HepG2 (cell line): ENCODE results near the gene SLC45A3. TPM values are rescaled to one million over a fixed set of nuclear protein-coding genes. Genes with fewer than 3 reads are reported as not detected.

Experiments used
- ATAC-seq: fragments of 200-7000 bp; cut with Tn5 transposase; 3 replicates; pipeline ENCODE4 v1.9.1; 2020; ENCODE audit warnings: mild to moderate bottlenecking, moderate library complexity
- BruUV-seq: library from RNA; stranded (reverse); fragments of 400-500 nt; replicated peaks from 2 replicates; lab custom pipeline; 2021; lab: Mats Ljungman, UMichigan
- CTCF ChIA-PET: fragments of 300-600 bp; formaldehyde crosslinking; extraction: SDS; loops from one replicate; lab custom pipeline; 2021; ENCODE audit warnings: low total read pairs, inconsistent platforms, low intra/inter-chr PET ratio; lab: Yijun Ruan, JAX
- POLR2A ChIA-PET: fragments of 350-600 bp; sonication (Branson Sonifier 250); formaldehyde crosslinking; loops from one replicate; lab custom pipeline; 2020; ENCODE audit warnings: antibody characterized with exemption, inconsistent platforms; lab: Yijun Ruan, JAX
- DNase-seq: peaks from one replicate; pipeline ENCODE4 v3.0.0-alpha.2; 2015; ENCODE audit warnings: low spot score
- FAIRE-seq: peaks from 3 replicates; lab custom pipeline; 2011; peaks lifted over from hg19 to GRCh38; lab: Jason Lieb, UNC
- H2AFZ ChIP-seq: one replicate; pipeline ENCODE4 v1.6.1; 2011; ENCODE audit warnings: low read length, inconsistent platforms
- H3K27ac ChIP-seq: fragments of 300-600 bp; 3 replicates; pipeline ENCODE4 v1.8.0; 2011; ENCODE audit warnings: mixed run types, mild to moderate bottlenecking, mixed read lengths, low read length, inconsistent platforms; ENCODE audit not compliant: insufficient read depth; ENCODE audit errors: extremely low read length
- H3K27me3 ChIP-seq, 2 experiments: fragments of 200-600 bp in 1 of 2; 2 replicates in 1 of 2; 3 replicates in 1 of 2; pipeline versions ENCODE4 v1.6.0 to v1.8.0; 2011; ENCODE audit warnings: low read length in 2 of 2, mild to moderate bottlenecking in 2 of 2, moderate library complexity in 2 of 2, inconsistent platforms in 1 of 2; ENCODE audit not compliant: insufficient read depth in 2 of 2, control insufficient read depth in 1 of 2
- H3K36me3 ChIP-seq, 2 experiments: fragments of 200-600 bp in 1 of 2; replicated peaks in 1 of 2; 2 replicates in 1 of 2; 3 replicates in 1 of 2; pipeline versions ENCODE4 v1.5.1 to v1.8.0; 2011; ENCODE audit warnings: low read length in 2 of 2, inconsistent platforms in 1 of 2; ENCODE audit not compliant: insufficient read depth in 2 of 2, control insufficient read depth in 1 of 2
- H3K4me1 ChIP-seq: 2 replicates; pipeline ENCODE4 v1.5.1; 2012; ENCODE audit warnings: low read length, inconsistent platforms; ENCODE audit not compliant: insufficient read depth
- H3K4me2 ChIP-seq: 2 replicates; pipeline ENCODE4 v1.6.0; 2011; ENCODE audit warnings: low read depth, low read length, inconsistent platforms
- H3K4me3 ChIP-seq, 3 experiments: fragments of 200-600 bp in 1 of 3; sonication (generic), shearing (Covaris generic) in 1 of 3; replicated peaks in 1 of 3; 2 replicates each; pipeline ENCODE4 v1.5.1; 2011 to 2016; ENCODE audit warnings: low read length in 3 of 3, inconsistent platforms in 2 of 3, low read depth in 2 of 3, mild to moderate bottlenecking in 2 of 3, control low read depth in 1 of 3, mixed read lengths in 1 of 3; ENCODE audit not compliant: insufficient read depth in 1 of 3
- H3K79me2 ChIP-seq: one replicate; pipeline ENCODE4 v1.6.1; 2011; ENCODE audit warnings: low read length, inconsistent platforms; ENCODE audit not compliant: insufficient read depth
- H3K9ac ChIP-seq: 2 replicates; pipeline ENCODE4 v1.6.0; 2011; ENCODE audit warnings: mild to moderate bottlenecking, low read depth, low read length, inconsistent platforms; ENCODE audit not compliant: insufficient read depth
- H3K9me3 ChIP-seq: 2 replicates; pipeline ENCODE4 v1.5.1; 2012; ENCODE audit warnings: mild to moderate bottlenecking, low read length
- H4K20me1 ChIP-seq: 2 replicates; pipeline ENCODE4 v1.6.0; 2011; ENCODE audit warnings: inconsistent platforms, mild to moderate bottlenecking, low read length, moderate library complexity; ENCODE audit not compliant: insufficient read depth
- CENPBD1 ChIP-seq: sonication (generic); formaldehyde crosslinking; IDR thresholded peaks from 2 replicates; pipeline ENCODE4 v1.8.0; 2022; ENCODE audit warnings: missing genetic modification reagents, low read depth, mild to moderate bottlenecking, borderline replicate concordance
- CREM ChIP-seq, 2 experiments: sonication (generic) in 1 of 2; formaldehyde crosslinking in 1 of 2; IDR thresholded peaks; 2 replicates each; pipeline versions ENCODE4 v1.4.0 to v1.6.1; 2016 to 2020; ENCODE audit warnings: antibody characterized with exemption in 1 of 2, mild to moderate bottlenecking in 1 of 2, missing genetic modification reagents in 1 of 2
- DMAP1 ChIP-seq: IDR thresholded peaks from 2 replicates; pipeline ENCODE4 v1.6.1; 2016
- EHMT2 ChIP-seq: fragments of 200-600 bp; sonication (generic); IDR thresholded peaks from 2 replicates; pipeline ENCODE4 v1.7.0; 2017; ENCODE audit warnings: antibody characterized with exemption, low read depth, low read length, borderline replicate concordance
- FOXK1 ChIP-seq: sonication (generic); formaldehyde crosslinking; IDR thresholded peaks from 2 replicates; pipeline ENCODE4 v1.4.0; 2020; ENCODE audit warnings: low read depth, missing genetic modification reagents, borderline replicate concordance
- KMT2A ChIP-seq: sonication (generic); formaldehyde crosslinking; IDR thresholded peaks from 2 replicates; pipeline ENCODE4 v1.4.0; 2020; ENCODE audit warnings: missing genetic modification reagents
- MED8 ChIP-seq: sonication (generic); formaldehyde crosslinking; IDR thresholded peaks from 2 replicates; pipeline ENCODE4 v1.8.1; 2023; ENCODE audit warnings: mild to moderate bottlenecking, missing genetic modification reagents; ENCODE audit not compliant: insufficient replicate concordance
- NCOA2 ChIP-seq: sonication (generic); formaldehyde crosslinking; IDR thresholded peaks from 2 replicates; pipeline ENCODE4 v1.8.0; 2022; ENCODE audit warnings: inconsistent platforms
- RARG ChIP-seq: sonication (generic); formaldehyde crosslinking; IDR thresholded peaks from 2 replicates; pipeline ENCODE4 v1.4.0; 2020; ENCODE audit warnings: low read depth, mild to moderate bottlenecking, missing genetic modification reagents
- SYNCRIP ChIP-seq: fragments of 200-400 bp; formaldehyde crosslinking; IDR thresholded peaks from 2 replicates; pipeline ENCODE4 v1.6.1; 2018; ENCODE audit warnings: mild to moderate bottlenecking, low read depth, low read length; ENCODE audit not compliant: insufficient read depth
- TAF1 ChIP-seq: sonication (generic); formaldehyde crosslinking; IDR thresholded peaks from 2 replicates; pipeline ENCODE4 v1.4.0; 2020; ENCODE audit warnings: missing genetic modification reagents
- YY1 ChIP-seq: IDR thresholded peaks from 2 replicates; pipeline ENCODE4 v1.6.1; 2011; ENCODE audit warnings: low read length, low read depth, moderate library complexity, mild to moderate bottlenecking; ENCODE audit not compliant: insufficient read depth, insufficient replicate concordance
- ZNF317 ChIP-seq: sonication (generic); formaldehyde crosslinking; IDR thresholded peaks from 2 replicates; pipeline ENCODE4 v1.5.0; 2020; ENCODE audit warnings: mild to moderate bottlenecking, missing genetic modification reagents
- ZNF432 ChIP-seq: sonication (generic); formaldehyde crosslinking; IDR thresholded peaks from 2 replicates; pipeline ENCODE4 v1.5.0; 2020; ENCODE audit warnings: missing genetic modification reagents, mild to moderate bottlenecking, borderline replicate concordance
- WGBS: methylation state at CpG from one replicate; pipeline ENCODE4 v1.1.6; 2017; ENCODE audit warnings: low lambda C conversion rate; 5-methylcytosine and 5-hydroxymethylcytosine counted together
- in situ Hi-C: cut with HindIII; loops from 2 replicates; pipeline ENCODE4 v1.10.0; 2017; ENCODE audit warnings: low pct_unique_long_range_greater_than_20kb; ENCODE audit not compliant: extremely low pct_ligation_motif_present
- intact Hi-C: fragments of 100-400 bp; cut with micrococcal nuclease; formaldehyde crosslinking; loops from one replicate; pipeline ENCODE4 v1.10.0; 2022; ENCODE audit not compliant: unreplicated experiment
- polyA plus RNA-seq, 8 experiments: library from polyadenylated mRNA; depleted of rRNA in 3 of 8; stranded (reverse) in 7 of 8; unstranded in 1 of 8; fragments of >200 nt; fragmentation: Illumina TruSeq in 4 of 8; extraction: Trizol in 4 of 8; gene quantifications; 2 replicates each; pipeline versions ENCODE4 v1.2.1 to v1.2.3, GENCODE V29; 2011 to 2016; ENCODE audit warnings: low read depth in 4 of 8, missing spikeins in 1 of 8, mixed read lengths in 1 of 8; ENCODE audit not compliant: insufficient read depth in 1 of 8
- total RNA-seq, 5 experiments: library from RNA; depleted of rRNA; stranded (reverse); fragments of >200 nt; fragmentation: Illumina TruSeq; extraction: Trizol; gene quantifications; 2 replicates each; pipeline ENCODE4 v1.2.3, GENCODE V29; 2016; ENCODE audit warnings: low read depth in 1 of 5
- TF ChIP-seq, protein P1 (sequence below): sonication (generic); formaldehyde crosslinking; IDR thresholded peaks from 2 replicates; pipeline ENCODE4 v1.8.1; 2023; ENCODE audit warnings: mild to moderate bottlenecking, missing genetic modification reagents, borderline replicate concordance
- TF ChIP-seq, protein P2 (sequence below): sonication (generic); formaldehyde crosslinking; IDR thresholded peaks from 2 replicates; pipeline ENCODE4 v1.9.0; 2021; ENCODE audit warnings: missing genetic modification reagents, mild to moderate bottlenecking, borderline replicate concordance

The SLC45A3 gene
- total and polyA plus RNA-seq, 2 of the 13 experiments (the other 11 are each of a cell fraction or from before 2014, with no cell fraction given) = 3.4 to 4.1 TPM

DNA sequence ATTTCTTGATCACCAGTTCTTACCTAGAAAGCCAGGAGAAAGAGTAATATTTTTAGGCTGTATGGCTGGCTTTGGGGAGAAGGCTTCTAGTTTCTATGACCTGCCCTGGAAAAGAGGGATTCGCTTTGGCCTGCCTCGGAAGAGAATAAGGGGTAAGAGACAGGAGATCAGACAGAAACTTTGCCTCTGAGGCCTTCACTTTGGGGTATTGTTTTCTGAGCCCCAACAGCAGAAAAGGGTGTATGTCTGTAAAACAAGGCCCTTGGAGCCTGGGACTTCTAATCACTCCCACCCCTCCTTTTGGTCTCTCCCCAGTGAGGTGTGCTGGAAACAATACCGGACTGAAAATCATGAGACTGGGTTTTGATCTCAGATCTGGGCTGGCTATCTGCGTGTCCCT is 5.1 kb downstream of the SLC45A3 start:
- no peaks in the 10 kb centered on the region; a peak in 1 of 5 replicates for H3K36me3 ChIP-seq
- H3K4me3 ChIP-seq = no peak overlapping the region
- H3K9me3 ChIP-seq = no peaks in the 10 kb centered on the region
- peaks cover 88% of the 10 kb centered on the region for H3K4me1 ChIP-seq
- TSS peak; percentile 53 for BruUV-seq
- no peaks in the 10 kb centered on the region; a peak in 1 of 5 replicates for H3K27me3 ChIP-seq
- H2AFZ ChIP-seq = no peak overlapping the region
- in situ Hi-C loops = no loop called here
- H4K20me1 ChIP-seq = no peaks in the 10 kb centered on the region
- no peak for ATAC-seq
- FAIRE-seq = no peak
- no peak for TF ChIP-seq CENPBD1 (CRISPR knock-in tag)
- TF ChIP-seq, protein P1, sequence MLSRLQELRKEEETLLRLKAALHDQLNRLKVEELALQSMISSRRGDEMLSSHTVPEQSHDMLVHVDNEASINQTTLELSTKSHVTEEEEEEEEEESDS = no peak
- TF ChIP-seq CREM (IDR thresholded peaks at IDR 0.05) = no peak
- TF ChIP-seq CREM (CRISPR knock-in tag; IDR thresholded peaks at IDR 0.05) = no peak
- 0 out of 2 replicates have a peak, but pooled peaks have one; percentile 14 for TF ChIP-seq KMT2A (CRISPR knock-in tag)
- no peak for TF ChIP-seq EHMT2
- DNase-seq = no peak
- 90% methylated on average over 4 of the region's 4 CpGs for WGBS
- CTCF ChIA-PET = interaction anchor here (0.6 kb wide), 1 partner anchor 30 kb away, joined by 3 read pairs; no protein-coding TSS in a partner anchor
- H3K9ac ChIP-seq = no peak overlapping the region
- peak overlapping the region; percentile 44 for H3K27ac ChIP-seq
- POLR2A ChIA-PET = interaction anchor here (1.0 kb wide), 1 partner anchor 33 kb away, joined by 7 read pairs; no protein-coding TSS in a partner anchor
- intact Hi-C loops = no loop called here
- peak overlapping the region; percentile 59 for H3K4me2 ChIP-seq
- H3K79me2 ChIP-seq = no peaks in the 10 kb centered on the region

GRCh38 chr1:205672970-205673369 is 7.3 kb downstream of the SLC45A3 start:
- Histone ChIP-seq H3K4me2 (no peak overlapping the region), H3K9ac (no peak overlapping the region), H3K4me3 (no peak overlapping the region), H3K4me1 (peaks cover 93% of the 10 kb centered on the region), H4K20me1 (no peaks in the 10 kb centered on the region), H2AFZ (no peak overlapping the region), H3K79me2 (no peaks in the 10 kb centered on the region), H3K9me3 (no peaks in the 10 kb centered on the region), H3K36me3 (no peaks in the 10 kb centered on the region; a peak in 1 of 5 replicates), H3K27ac (no peak overlapping the region), H3K27me3 (no peaks in the 10 kb centered on the region)
- ChIA-PET POLR2A (no interaction called here), CTCF (no interaction called here)
- FAIRE-seq (no peak), DNase-seq (no peak), ATAC-seq (no peak)
- in situ Hi-C loops = no loop called here
- intact Hi-C loops = loop anchor here (2.0 kb wide), 1 partner anchor 38 kb away; no protein-coding TSS in a partner anchor
- 92% methylated on average over 4 of the region's 4 CpGs for WGBS
- no TSS peak for BruUV-seq
- TF ChIP-seq NCOA2 (CRISPR knock-in tag) = no peak
- no peak for TF ChIP-seq TAF1 (CRISPR knock-in tag)
- no peak for TF ChIP-seq DMAP1
- TF ChIP-seq RARG (CRISPR knock-in tag) = no peak
- no peak for TF ChIP-seq FOXK1 (CRISPR knock-in tag)
- TF ChIP-seq ZNF432 (CRISPR knock-in tag) = no peak
- TF ChIP-seq, protein P2, sequence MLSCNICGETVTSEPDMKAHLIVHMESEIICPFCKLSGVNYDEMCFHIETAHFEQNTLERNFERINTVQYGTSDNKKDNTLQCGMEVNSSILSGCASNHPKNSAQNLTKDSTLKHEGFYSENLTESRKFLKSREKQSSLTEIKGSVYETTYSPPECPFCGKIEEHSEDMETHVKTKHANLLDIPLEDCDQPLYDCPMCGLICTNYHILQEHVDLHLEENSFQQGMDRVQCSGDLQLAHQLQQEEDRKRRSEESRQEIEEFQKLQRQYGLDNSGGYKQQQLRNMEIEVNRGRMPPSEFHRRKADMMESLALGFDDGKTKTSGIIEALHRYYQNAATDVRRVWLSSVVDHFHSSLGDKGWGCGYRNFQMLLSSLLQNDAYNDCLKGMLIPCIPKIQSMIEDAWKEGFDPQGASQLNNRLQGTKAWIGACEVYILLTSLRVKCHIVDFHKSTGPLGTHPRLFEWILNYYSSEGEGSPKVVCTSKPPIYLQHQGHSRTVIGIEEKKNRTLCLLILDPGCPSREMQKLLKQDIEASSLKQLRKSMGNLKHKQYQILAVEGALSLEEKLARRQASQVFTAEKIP = no peak
- TF ChIP-seq CREM (IDR thresholded peaks at IDR 0.05) = no peak
- TF ChIP-seq CREM (CRISPR knock-in tag; IDR thresholded peaks at IDR 0.05) = no peak
- no peak for TF ChIP-seq SYNCRIP
- TF ChIP-seq MED8 (CRISPR knock-in tag) = no peak
- TF ChIP-seq ZNF317 (CRISPR knock-in tag) = no peak
- TF ChIP-seq YY1 = no peak
